NCI-H2196 (cell line): ENCODE measurements around the gene C1QTNF1.

ENCODE experiments used
- DNase-seq: peaks from one replicate; lab custom pipeline; 2025; ENCODE audit not compliant: unreplicated experiment; lab: John Stamatoyannopoulos, UW

C1QTNF1 gene

GRCh38 chr17:79078476-79079190 is 54.7 kb downstream of the C1QTNF1 start:
- no peak for DNase-seq

GRCh38 chr17:79079421-79080200 is 55.6 kb downstream of the C1QTNF1 start:
- no peak for DNase-seq

DNA sequence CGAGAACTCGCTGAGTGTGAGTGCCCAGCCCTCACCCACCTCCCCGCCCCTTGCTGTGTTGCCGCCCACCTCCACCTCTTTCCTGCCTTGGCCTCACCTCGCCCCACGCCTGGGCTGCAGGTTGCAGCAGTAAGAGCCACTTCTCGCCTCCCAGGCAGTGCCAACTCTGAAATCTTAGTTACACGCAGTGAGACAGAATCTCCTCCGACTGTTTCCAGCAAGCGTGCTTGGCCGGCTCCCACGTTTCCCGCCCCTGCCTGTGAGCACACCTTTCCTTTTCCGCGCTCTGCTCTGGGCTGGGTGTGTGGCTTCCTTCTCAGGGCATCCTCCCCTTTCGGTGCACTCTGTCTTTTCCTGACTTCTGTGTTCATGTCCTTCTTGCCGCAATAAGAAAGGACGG is 56.4 kb downstream of the C1QTNF1 start:
- DNase-seq = no peak

DNA sequence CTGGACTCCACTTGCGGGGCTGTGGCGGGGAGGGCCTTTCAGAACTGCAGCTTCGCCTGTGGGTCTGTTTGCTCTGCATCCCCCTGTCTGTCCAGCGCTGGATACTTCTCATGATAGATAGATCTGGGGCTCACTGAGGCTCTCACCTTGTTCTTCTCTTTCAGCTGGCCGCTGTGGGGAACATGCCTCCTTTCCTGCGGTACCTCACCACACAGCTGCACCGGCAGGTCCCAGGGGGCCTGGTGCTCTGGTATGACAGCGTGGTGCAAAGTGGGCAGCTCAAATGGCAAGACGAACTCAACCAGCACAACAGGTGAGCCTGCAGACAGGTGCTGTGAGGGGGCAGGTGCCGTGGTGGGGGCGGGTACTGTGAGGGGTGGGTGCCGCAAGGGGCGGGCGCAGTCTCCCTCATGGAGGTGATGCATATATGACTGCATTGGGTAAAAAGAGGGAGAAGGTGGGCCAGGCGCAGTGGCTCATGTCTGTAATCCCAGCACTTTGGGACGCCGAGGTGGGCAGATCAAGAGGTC is 56.9 kb downstream of the C1QTNF1 start:
- DNase-seq = no peak

- DNase-seq = no peak
These were observed 57.8 kb downstream of the C1QTNF1 start for GRCh38 chr17:79081571-79082276.

GRCh38 chr17:79082311-79083190 is 58.6 kb downstream of the C1QTNF1 start:
- peak; percentile 77 for DNase-seq

DNA sequence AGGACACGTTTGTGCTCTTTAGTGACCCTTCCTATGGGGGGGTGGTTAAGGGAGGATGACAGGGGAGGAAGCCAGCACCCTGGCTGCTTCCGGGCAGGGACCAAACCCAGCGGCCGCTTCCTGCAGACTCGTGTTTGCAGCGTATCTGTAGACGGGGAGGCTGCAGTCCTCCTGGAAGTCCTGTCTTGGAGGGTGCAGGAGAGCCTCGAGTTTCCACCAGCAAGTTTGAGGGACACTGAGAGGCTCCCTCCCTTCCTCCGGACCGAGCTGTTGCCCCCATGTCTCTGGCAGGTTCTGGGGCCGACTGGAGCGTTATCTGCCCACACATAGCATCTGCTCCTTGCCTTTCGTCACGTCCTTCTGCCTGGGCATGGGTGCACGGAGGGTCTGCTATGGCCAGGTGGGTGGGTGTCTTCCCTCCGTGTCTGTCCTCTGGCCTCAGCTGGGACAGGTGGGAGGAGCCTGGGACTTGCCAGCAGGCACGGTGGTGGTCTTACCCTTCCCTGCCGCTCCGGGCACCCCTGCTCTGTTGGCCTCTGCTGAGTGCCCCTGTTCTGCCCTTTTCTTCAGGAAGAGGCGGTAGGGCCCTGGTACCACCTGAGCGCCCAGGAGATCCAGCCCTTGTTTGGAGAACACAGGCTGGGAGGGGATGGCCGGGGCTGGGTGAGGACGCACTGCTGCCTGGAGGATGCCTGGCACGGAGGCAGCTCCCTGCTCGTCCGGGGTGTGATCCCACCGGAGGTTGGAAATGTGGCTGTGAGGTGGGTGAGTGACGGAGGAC is 59.4 kb downstream of the C1QTNF1 start:
- no peak for DNase-seq

GRCh38 chr17:79084291-79085153 is 60.6 kb downstream of the C1QTNF1 start:
- DNase-seq = no peak

DNA sequence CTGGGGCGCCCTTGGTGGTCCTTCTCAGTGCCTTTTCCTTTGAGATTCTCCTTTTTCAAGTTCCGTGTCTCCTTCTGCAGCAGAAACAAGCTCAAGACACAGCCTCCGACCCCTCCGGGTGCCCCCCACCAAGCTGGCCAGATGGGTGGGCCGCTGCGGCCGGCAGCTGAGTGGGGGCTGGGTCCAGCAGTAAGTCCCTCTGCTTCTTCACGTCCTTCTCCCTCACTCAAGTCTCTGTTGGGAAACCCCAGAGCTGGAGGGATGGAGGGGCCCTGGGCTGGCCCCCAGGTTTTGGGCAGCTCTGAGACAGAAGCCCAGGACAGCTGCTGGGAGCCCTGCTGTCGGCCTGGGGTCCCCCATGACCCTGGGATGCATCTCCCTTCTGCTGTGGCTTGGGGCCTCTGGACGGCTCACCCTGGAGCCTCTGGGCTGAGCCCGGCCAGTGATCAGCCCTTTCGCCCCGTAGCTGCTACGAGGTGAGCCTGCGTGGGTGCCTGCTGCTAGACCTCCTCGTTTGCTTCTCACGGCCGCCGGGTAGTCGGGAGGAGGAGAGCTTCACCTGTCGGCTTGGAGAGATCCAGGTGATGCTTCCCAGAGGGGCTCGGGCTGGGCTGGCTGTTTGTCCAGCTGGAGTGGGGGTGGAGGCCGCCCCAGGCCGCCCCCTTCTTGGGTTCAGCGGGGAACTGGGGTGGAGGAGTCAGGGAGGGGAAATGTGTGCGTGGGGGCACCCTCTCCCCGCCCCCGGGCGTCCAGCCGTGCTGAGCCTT is 61.4 kb downstream of the C1QTNF1 start:
- no peak for DNase-seq

DNA sequence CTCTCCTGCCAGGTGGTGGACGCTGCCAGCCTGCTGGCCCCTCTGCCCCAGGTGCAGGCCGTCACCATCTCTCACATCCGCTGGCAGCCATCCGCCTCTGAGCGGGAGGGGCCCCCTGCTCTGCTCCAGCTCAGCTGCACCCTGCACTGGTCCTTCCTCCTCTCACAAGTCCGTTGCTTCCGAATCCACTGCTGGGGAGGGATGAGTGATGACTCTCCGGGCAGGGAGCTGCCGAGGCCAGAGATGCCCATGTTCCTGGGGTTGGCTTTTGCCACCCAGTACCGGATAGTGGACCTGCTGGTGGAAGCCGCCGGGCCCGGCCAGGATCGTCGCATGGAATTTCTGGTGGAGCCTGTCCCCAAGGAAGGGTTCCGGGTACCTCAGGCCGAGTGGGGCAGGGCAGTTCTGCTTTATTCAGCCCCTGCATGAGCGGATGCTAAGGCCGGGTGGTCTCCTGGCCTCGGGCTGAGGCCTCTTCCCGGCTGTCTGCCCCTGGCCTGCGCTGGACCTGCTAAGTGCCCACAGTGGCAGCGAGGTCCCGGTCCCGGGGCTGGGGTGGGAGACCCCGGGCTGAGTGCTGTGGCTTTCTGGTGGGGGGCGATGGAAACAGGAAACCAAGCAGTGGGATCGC is 62.1 kb downstream of the C1QTNF1 start:
- no peak for DNase-seq

- DNase-seq = no peak
These were observed 62.8 kb downstream of the C1QTNF1 start for GRCh38 chr17:79086609-79087427.

DNA sequence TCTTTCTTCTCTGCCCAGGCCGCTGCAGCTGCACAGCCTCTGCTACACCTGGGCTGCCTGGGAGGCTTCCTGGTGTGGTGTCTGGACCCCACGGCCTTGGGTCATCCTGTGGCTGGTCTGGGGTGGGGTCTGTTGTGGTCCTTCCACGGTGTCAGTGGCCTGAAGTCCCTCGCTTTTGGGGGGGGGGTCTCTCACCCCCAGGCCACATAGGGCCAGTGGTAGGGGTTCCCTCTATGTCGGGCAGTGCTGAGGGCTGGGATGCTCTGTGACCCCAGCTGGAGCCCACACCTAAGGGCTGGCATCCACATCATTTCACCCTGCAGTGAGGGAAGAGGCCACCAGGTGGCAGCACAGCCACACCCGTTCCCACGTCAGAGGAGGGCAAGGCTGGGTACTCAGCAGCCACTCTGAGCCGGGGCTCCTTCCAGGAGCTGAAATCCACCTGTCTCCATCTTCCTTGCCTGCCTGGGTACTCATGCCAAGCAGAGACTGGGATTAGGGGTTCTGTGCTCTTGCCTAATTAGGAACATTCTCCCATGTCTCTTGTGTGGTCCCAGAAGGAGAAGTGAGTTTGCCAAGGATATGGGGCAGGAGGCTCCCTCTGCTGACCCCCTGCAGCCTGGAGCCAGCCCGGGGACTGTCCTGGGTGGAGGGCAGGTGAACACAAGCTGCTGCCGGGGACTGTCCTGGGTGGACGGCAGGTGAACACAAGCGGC is 63.6 kb downstream of the C1QTNF1 start:
- peak; percentile 91 for DNase-seq

GRCh38 chr17:79088247-79088996 is 64.5 kb downstream of the C1QTNF1 start:
- no peak for DNase-seq

DNA sequence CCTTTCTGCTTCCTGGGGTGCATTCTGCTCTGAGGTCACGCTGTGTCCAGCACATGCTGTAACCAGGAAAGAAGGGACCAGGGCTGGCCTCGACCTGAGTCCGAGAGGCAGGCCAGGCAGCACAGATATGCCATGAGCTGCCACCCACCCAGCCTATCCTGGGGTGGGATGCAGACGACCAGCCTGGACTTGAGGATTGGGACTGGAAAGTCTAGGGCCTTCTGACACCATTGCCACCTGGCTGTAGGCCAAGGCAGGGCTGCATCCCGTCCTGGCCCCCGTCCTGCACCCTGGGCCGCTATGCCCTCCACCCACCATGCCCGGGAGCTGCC is 65.0 kb downstream of the C1QTNF1 start:
- no peak for DNase-seq

- DNase-seq = peak; percentile 17
These were observed 65.9 kb downstream of the C1QTNF1 start for GRCh38 chr17:79089720-79090442.
